ENCODE data around the gene POLD2.

POLD2 gene

DNA sequence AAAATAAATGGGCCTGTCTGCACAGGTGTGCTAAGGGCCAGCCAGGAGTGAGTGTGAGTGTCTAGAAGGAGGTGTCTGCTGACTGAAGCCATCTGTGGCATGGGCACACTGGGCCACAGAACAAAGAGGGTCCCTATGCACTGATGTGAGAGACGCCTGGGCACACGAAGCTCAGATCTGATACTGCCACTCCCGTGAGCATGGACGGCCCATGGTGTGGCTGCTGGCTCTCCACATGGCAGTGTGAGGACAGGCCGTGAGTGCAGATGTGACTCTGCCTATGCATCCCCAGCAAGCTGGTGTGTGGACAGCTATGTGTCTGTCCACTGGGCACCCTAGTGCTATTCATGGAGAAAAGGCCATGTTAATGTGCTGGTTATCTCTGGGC, 30.6 kb upstream of the POLD2 start:
- H3K36me3 Mint-ChIP-seq (ENCODE audit: low read depth) = no peaks in the 10 kb centered on the region
- peaks cover 37% of the 10 kb centered on the region for H3K4me1 Mint-ChIP-seq
- H3K27ac Mint-ChIP-seq = no peak overlapping the region
- H3K4me3 Mint-ChIP-seq = no peak overlapping the region
- H3K27me3 Mint-ChIP-seq (ENCODE audit: low read depth, poor library complexity) = peaks cover 17% of the 10 kb centered on the region
- no peaks in the 10 kb centered on the region for H3K9me3 Mint-ChIP-seq
- TF ChIP-seq CTCF (IDR thresholded peaks at IDR 0.05) = no peak
- DNase-seq = no peak

GRCh38 chr7:44152971-44153947, 29.9 kb upstream of the POLD2 start:
- no peak for DNase-seq
- H3K27ac Mint-ChIP-seq = no peak overlapping the region
- H3K27me3 Mint-ChIP-seq (ENCODE audit: low read depth, poor library complexity) = peaks cover 22% of the 10 kb centered on the region
- H3K9me3 Mint-ChIP-seq = no peaks in the 10 kb centered on the region
- no peak for TF ChIP-seq CTCF (IDR thresholded peaks at IDR 0.05)
- H3K4me1 Mint-ChIP-seq = peaks cover 37% of the 10 kb centered on the region
- no peak overlapping the region for H3K4me3 Mint-ChIP-seq
- no peaks in the 10 kb centered on the region for H3K36me3 Mint-ChIP-seq (ENCODE audit: low read depth)

DNA sequence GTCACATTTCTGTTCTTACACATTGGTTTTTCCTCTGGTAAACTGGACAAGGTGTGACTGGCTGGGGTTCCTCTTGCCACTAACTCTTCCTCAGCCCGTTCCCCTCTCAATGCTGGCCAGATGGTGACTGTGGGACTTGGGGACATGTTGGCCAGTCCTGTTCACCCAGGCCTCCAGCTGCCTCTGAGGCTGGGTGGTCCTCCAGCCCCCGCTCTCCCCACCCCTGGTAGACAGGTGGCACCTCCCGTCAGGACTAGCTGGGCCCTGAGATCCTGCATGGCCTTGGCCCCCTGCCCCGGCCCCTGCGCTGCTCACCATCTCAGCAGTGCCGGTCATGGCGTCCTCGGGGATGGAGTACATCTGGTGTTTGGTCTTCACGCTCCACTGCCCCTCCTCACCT, 28.6 kb upstream of the POLD2 start:
- Mint-ChIP-seq H3K4me1 (peaks cover 37% of the 10 kb centered on the region), H3K4me3 (no peak overlapping the region), H3K27ac (no peak overlapping the region), H3K9me3 (no peaks in the 10 kb centered on the region), H3K36me3 (ENCODE audit: low read depth) (no peaks in the 10 kb centered on the region), H3K27me3 (ENCODE audit: low read depth, poor library complexity) (peaks cover 34% of the 10 kb centered on the region)
- DNase-seq = no peak
- TF ChIP-seq CTCF (IDR thresholded peaks at IDR 0.05) = no peak

- no peak for TF ChIP-seq CTCF (IDR thresholded peaks at IDR 0.05)
- Mint-ChIP-seq H3K9me3 (no peaks in the 10 kb centered on the region), H3K27me3 (ENCODE audit: low read depth, poor library complexity) (peaks cover 34% of the 10 kb centered on the region), H3K4me1 (peaks cover 44% of the 10 kb centered on the region), H3K36me3 (ENCODE audit: low read depth) (no peaks in the 10 kb centered on the region), H3K4me3 (no peak overlapping the region), H3K27ac (no peak overlapping the region)
- no peak for DNase-seq
Observed at GRCh38 chr7:44150966-44151941, 27.9 kb upstream of the POLD2 start.

- H3K4me3 Mint-ChIP-seq = no peak overlapping the region
- DNase-seq = no peak
- no peak overlapping the region for H3K27ac Mint-ChIP-seq
Observed at GRCh38 chr7:44150466-44150832, 27.1 kb upstream of the POLD2 start.

More at GRCh38 chr7:44150466-44150832, 27.1 kb upstream of the POLD2 start:
- Mint-ChIP-seq H3K27me3 (ENCODE audit: low read depth, poor library complexity) (peaks cover 32% of the 10 kb centered on the region), H3K4me1 (peaks cover 44% of the 10 kb centered on the region), H3K36me3 (ENCODE audit: low read depth) (no peaks in the 10 kb centered on the region), H3K9me3 (no peaks in the 10 kb centered on the region)
- no peak for TF ChIP-seq CTCF (IDR thresholded peaks at IDR 0.05)

All from nephron progenitor cell (in vitro differentiated cells).